AG04449 (cell line): ENCODE results near the gene STX18.

Experiments
- CTCF ChIA-PET: fragments of 350-600 bp; formaldehyde crosslinking; extraction: SDS; loops from one replicate; lab custom pipeline; 2021; ENCODE audit warnings: antibody characterized with exemption; lab: Yijun Ruan, JAX
- POLR2A ChIA-PET: fragments of 400-600, 350-600 bp; formaldehyde crosslinking; extraction: SDS; loops from one replicate; lab custom pipeline; 2020; ENCODE audit warnings: antibody characterized with exemption, inconsistent platforms; lab: Yijun Ruan, JAX
- DNase-seq: peaks from one replicate; pipeline ENCODE4 v3.0.0-alpha.2; 2010; ENCODE audit warnings: low read depth, low spot score
- H3K4me3 ChIP-seq: 2 replicates; pipeline ENCODE4 v1.5.1; 2011; ENCODE audit warnings: low read depth, mild to moderate bottlenecking, control low read depth, low read length
- TF ChIP-seq, protein P1 (sequence below): IDR thresholded peaks from one replicate; pipeline ENCODE4 v1.5.1; 2011; ENCODE audit warnings: mild to moderate bottlenecking, moderate library complexity, low read length, control low read depth, inconsistent platforms; ENCODE audit not compliant: insufficient read depth; ENCODE audit errors: missing control alignments

STX18 gene

GRCh38 chr4:4582653-4583052 lies 40.8 kb upstream of the STX18 start:
- TF ChIP-seq, protein P1, sequence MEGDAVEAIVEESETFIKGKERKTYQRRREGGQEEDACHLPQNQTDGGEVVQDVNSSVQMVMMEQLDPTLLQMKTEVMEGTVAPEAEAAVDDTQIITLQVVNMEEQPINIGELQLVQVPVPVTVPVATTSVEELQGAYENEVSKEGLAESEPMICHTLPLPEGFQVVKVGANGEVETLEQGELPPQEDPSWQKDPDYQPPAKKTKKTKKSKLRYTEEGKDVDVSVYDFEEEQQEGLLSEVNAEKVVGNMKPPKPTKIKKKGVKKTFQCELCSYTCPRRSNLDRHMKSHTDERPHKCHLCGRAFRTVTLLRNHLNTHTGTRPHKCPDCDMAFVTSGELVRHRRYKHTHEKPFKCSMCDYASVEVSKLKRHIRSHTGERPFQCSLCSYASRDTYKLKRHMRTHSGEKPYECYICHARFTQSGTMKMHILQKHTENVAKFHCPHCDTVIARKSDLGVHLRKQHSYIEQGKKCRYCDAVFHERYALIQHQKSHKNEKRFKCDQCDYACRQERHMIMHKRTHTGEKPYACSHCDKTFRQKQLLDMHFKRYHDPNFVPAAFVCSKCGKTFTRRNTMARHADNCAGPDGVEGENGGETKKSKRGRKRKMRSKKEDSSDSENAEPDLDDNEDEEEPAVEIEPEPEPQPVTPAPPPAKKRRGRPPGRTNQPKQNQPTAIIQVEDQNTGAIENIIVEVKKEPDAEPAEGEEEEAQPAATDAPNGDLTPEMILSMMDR: no peak
- no peak overlapping the region for H3K4me3 ChIP-seq
- CTCF ChIA-PET: interaction anchor here (1.0 kb wide), 1 partner anchor 10 kb away, joined by 3 read pairs; no protein-coding TSS in a partner anchor
- POLR2A ChIA-PET: no interaction called here
- no peak for DNase-seq

GRCh38 chr4:4580494-4580893 lies 38.6 kb upstream of the STX18 start:
- no peak for DNase-seq
- H3K4me3 ChIP-seq: no peak overlapping the region
- ChIA-PET CTCF (interaction anchor here (1.2 kb wide), 1 partner anchor 15 kb away, joined by 3 read pairs; no protein-coding TSS in a partner anchor), POLR2A (no interaction called here)
- TF ChIP-seq, protein P1: no peak

GRCh38 chr4:4578981-4579380 lies 37.1 kb upstream of the STX18 start:
- DNase-seq: no peak
- CTCF ChIA-PET: interaction anchor here (0.6 kb wide), 1 partner anchor 59 kb away, joined by 3 read pairs; no protein-coding TSS in a partner anchor
- POLR2A ChIA-PET: no interaction called here
- H3K4me3 ChIP-seq: no peak overlapping the region
- TF ChIP-seq, protein P1: no peak

DNA sequence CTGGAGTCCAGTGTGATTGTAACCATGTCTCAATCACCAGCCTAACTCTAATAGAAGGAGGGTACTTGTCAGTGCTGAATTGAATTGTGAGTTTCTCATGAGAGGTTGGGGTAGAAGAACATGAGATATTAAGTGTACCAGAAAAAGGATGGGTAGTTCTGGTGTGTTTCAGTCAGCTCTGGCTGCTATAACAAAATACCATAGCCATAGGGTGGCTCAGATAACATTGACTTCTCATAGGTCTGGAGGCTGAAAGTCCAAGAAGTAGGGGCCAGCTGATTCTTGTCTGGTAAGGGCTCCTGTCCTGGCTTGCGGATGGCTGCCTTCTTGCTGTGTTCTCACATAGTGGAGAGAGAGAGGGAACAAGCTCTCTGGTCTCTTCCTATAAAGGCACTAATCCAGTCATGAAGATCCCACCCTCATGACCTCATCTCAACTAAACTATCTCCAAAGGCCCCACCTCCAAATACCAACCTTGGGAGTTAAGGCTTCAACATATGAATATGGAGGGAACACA lies 35.6 kb upstream of the STX18 start:
- TF ChIP-seq, protein P1: no peak
- no peak overlapping the region for H3K4me3 ChIP-seq
- POLR2A ChIA-PET: no interaction called here
- no peak for DNase-seq
- CTCF ChIA-PET: interaction anchor here (6.0 kb wide), 1 partner anchor 14 kb away, joined by 38 read pairs; no protein-coding TSS in a partner anchor

GRCh38 chr4:4575284-4576211 lies 33.7 kb upstream of the STX18 start:
- peak overlapping the region; percentile 60 for H3K4me3 ChIP-seq
- CTCF ChIA-PET: interaction anchor here (0.7 to 6.0 kb wide), 8 partner anchors 9 to 289 kb away, joined by 3 to 38 read pairs (median 4); no protein-coding TSS in a partner anchor
- no peak for DNase-seq
- POLR2A ChIA-PET: interaction anchor here (0.9 to 1.6 kb wide), 4 partner anchors 9 to 20 kb away, joined by 3 to 10 read pairs (median 4); no protein-coding TSS in a partner anchor
- TF ChIP-seq, protein P1: peak; percentile 43
